Spleen (tissue), 7 donors: ENCODE data around the gene CHTOP.

Experiments
- POLR2A ChIP-seq, 3 donors: fragments of 450-650 bp; IDR thresholded peaks; one replicate each; pipeline ENCODE4 v1.5.1; 2017; ENCODE audit warnings: antibody characterized with exemption in 3 of 3, mild to moderate bottlenecking in 1 of 3
- POLR2AphosphoS5 ChIP-seq, 3 donors: sonication (generic); formaldehyde crosslinking; IDR thresholded peaks; one replicate each; pipeline ENCODE4 v1.5.1; 2017; ENCODE audit warnings: antibody characterized with exemption in 3 of 3
- TF ChIP-seq, protein P1 (sequence below), 11 experiments: fragments of 200-600 bp in 7 of 11; fragments of 450-650 bp in 4 of 11; sonication (generic) in 4 of 11; IDR thresholded peaks in 8 of 11; conservative IDR thresholded peaks in 3 of 11; 1 replicate in 7 of 11; 2 replicates in 4 of 11; pipeline versions ENCODE4 v1.4.0 to v1.8.0; 2016 to 2021; ENCODE audit warnings: antibody characterized with exemption in 11 of 11, inconsistent platforms in 4 of 11, mild to moderate bottlenecking in 1 of 11
- donor health status: DM: no; HTN: no; CAD: no; lungs with moderate emphysema.
- donor health status: DM: no; HTN: no; CAD: no.
- donor health status: DM: no; HTN: no; CAD: no.

GRCh38 chr1:153588482-153588881 is 45.4 kb upstream of the CHTOP start:
- TF ChIP-seq, protein P1, sequence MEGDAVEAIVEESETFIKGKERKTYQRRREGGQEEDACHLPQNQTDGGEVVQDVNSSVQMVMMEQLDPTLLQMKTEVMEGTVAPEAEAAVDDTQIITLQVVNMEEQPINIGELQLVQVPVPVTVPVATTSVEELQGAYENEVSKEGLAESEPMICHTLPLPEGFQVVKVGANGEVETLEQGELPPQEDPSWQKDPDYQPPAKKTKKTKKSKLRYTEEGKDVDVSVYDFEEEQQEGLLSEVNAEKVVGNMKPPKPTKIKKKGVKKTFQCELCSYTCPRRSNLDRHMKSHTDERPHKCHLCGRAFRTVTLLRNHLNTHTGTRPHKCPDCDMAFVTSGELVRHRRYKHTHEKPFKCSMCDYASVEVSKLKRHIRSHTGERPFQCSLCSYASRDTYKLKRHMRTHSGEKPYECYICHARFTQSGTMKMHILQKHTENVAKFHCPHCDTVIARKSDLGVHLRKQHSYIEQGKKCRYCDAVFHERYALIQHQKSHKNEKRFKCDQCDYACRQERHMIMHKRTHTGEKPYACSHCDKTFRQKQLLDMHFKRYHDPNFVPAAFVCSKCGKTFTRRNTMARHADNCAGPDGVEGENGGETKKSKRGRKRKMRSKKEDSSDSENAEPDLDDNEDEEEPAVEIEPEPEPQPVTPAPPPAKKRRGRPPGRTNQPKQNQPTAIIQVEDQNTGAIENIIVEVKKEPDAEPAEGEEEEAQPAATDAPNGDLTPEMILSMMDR (IDR thresholded peaks at IDR 0.05 in 8 of 11, conservative IDR thresholded peaks at IDR 0.05 in 3 of 11) = no peak
- TF ChIP-seq POLR2A (IDR thresholded peaks at IDR 0.05) (no peak), POLR2AphosphoS5 (IDR thresholded peaks at IDR 0.05) (no peak)
